Endothelial cell of umbilical vein (primary cell): ENCODE results near the gene KLHL25. TPM values are rescaled to one million over a fixed set of nuclear protein-coding genes. Genes with fewer than 3 reads are reported as not detected.

Source experiments
- BruUV-seq: library from RNA; stranded (reverse); fragments of 400-500 nt; replicated peaks from 2 replicates; lab custom pipeline; 2021; lab: Mats Ljungman, UMichigan
- CTCF ChIA-PET: fragments of 300-600, 350-600 bp; sonication (Branson Sonifier 250); formaldehyde crosslinking; loops from one replicate; lab custom pipeline; 2021; ENCODE audit warnings: antibody characterized with exemption, inconsistent platforms; lab: Charles Lee
- POLR2A ChIA-PET: fragments of 300-600, 350-600 bp; sonication (Branson Sonifier 250); formaldehyde crosslinking; loops from one replicate; lab custom pipeline; 2021; ENCODE audit warnings: antibody characterized with exemption, inconsistent platforms; lab: Charles Lee
- DNase-seq: peaks from one replicate; pipeline ENCODE4 v3.0.0-alpha.2; 2011; ENCODE audit warnings: low read depth, low spot score
- FAIRE-seq: peaks from 2 replicates; lab custom pipeline; 2011; peaks lifted over from hg19 to GRCh38; lab: Jason Lieb, UNC
- H2AFZ ChIP-seq: 2 replicates; pipeline ENCODE4 v1.6.0; 2012; ENCODE audit warnings: low read depth, low read length, control low read depth, inconsistent platforms
- H3K27ac ChIP-seq: 2 replicates; pipeline ENCODE4 v1.5.1; 2011; ENCODE audit warnings: low read depth, mild to moderate bottlenecking, control low read depth, low read length, moderate library complexity; ENCODE audit not compliant: insufficient read depth
- H3K27me3 ChIP-seq, 2 experiments: 2 replicates each; pipeline versions ENCODE4 v1.6.0 to v1.6.1; 2011; ENCODE audit warnings: low read length in 2 of 2, mixed read lengths in 1 of 2; ENCODE audit not compliant: control insufficient read depth in 2 of 2, insufficient read depth in 2 of 2
- H3K36me3 ChIP-seq, 2 experiments: 2 replicates in 1 of 2; 3 replicates in 1 of 2; pipeline ENCODE4 v1.5.1; 2011; ENCODE audit warnings: low read length in 2 of 2, mild to moderate bottlenecking in 1 of 2, moderate library complexity in 1 of 2; ENCODE audit not compliant: control insufficient read depth in 2 of 2, insufficient read depth in 2 of 2; ENCODE audit errors: extremely low read depth in 1 of 2
- H3K4me1 ChIP-seq: 3 replicates; pipeline ENCODE4 v1.5.1; 2011; ENCODE audit warnings: mild to moderate bottlenecking, low read length; ENCODE audit not compliant: control insufficient read depth, insufficient read depth; ENCODE audit errors: extremely low read depth
- H3K4me2 ChIP-seq: 2 replicates; pipeline ENCODE4 v1.6.1; 2011; ENCODE audit warnings: low read length, control low read depth, mixed read lengths; ENCODE audit not compliant: insufficient read depth
- H3K4me3 ChIP-seq, 3 experiments: fragments of 200-600 bp in 1 of 3; sonication (generic), shearing (Covaris generic) in 1 of 3; replicated peaks in 1 of 3; 2 replicates each; pipeline ENCODE4 v1.5.1; 2011 to 2016; ENCODE audit warnings: control low read depth in 3 of 3, low read length in 3 of 3, mild to moderate bottlenecking in 2 of 3, inconsistent platforms in 1 of 3, low read depth in 1 of 3, moderate library complexity in 1 of 3; ENCODE audit not compliant: insufficient read depth in 1 of 3
- H3K79me2 ChIP-seq: 2 replicates; pipeline ENCODE4 v1.6.0; 2012; ENCODE audit warnings: low read length, inconsistent platforms; ENCODE audit not compliant: control insufficient read depth, insufficient read depth
- H3K9ac ChIP-seq: replicated peaks from 2 replicates; pipeline ENCODE3; 2011; ENCODE audit warnings: low read length, control low read depth; ENCODE audit not compliant: insufficient read depth; ENCODE audit errors: extremely low read depth
- H3K9me1 ChIP-seq: replicated peaks from 3 replicates; pipeline ENCODE4 v1.6.0; 2011; ENCODE audit warnings: mild to moderate bottlenecking, low read length; ENCODE audit not compliant: control insufficient read depth, insufficient read depth; ENCODE audit errors: extremely low read depth
- H3K9me3 ChIP-seq: replicated peaks from 2 replicates; pipeline ENCODE4 v1.5.1; 2012; ENCODE audit warnings: low read length, inconsistent platforms; ENCODE audit not compliant: control insufficient read depth, insufficient read depth
- H4K20me1 ChIP-seq: replicated peaks from 2 replicates; pipeline ENCODE3; 2011; ENCODE audit warnings: mild to moderate bottlenecking, low read length; ENCODE audit not compliant: control insufficient read depth, insufficient read depth; ENCODE audit errors: extremely low read depth
- EZH2 ChIP-seq: IDR thresholded peaks from 2 replicates; pipeline ENCODE4 v1.6.1; 2012; ENCODE audit warnings: borderline replicate concordance, low read depth, mild to moderate bottlenecking, moderate library complexity, low read length, inconsistent platforms; ENCODE audit not compliant: severe bottlenecking
- FOS ChIP-seq: IDR thresholded peaks from 2 replicates; pipeline ENCODE4 v1.6.1; 2011; ENCODE audit warnings: mild to moderate bottlenecking, low read length, moderate library complexity, borderline replicate concordance; ENCODE audit not compliant: insufficient read depth
- GATA2 ChIP-seq: IDR thresholded peaks from 2 replicates; pipeline ENCODE4 v1.7.0; 2011; ENCODE audit warnings: low read depth, mild to moderate bottlenecking, moderate library complexity, mixed read lengths, low read length; ENCODE audit not compliant: insufficient read length, insufficient read depth
- JUN ChIP-seq: IDR thresholded peaks from 2 replicates; pipeline ENCODE4 v1.6.1; 2011; ENCODE audit warnings: borderline replicate concordance, low read depth; ENCODE audit not compliant: insufficient read length, insufficient read depth
- MYC ChIP-seq: IDR thresholded peaks from one replicate; pipeline ENCODE4 v1.6.1; 2011; ENCODE audit warnings: mild to moderate bottlenecking, low read depth, low read length
- POLR2A ChIP-seq: IDR thresholded peaks from 2 replicates; pipeline ENCODE4 v1.6.1; 2012; ENCODE audit warnings: low read depth, mild to moderate bottlenecking, control low read depth, low read length
- POLR2AphosphoS5 ChIP-seq: IDR thresholded peaks from 2 replicates; pipeline ENCODE4 v1.6.1; 2012; ENCODE audit warnings: low read depth, mild to moderate bottlenecking, control low read depth, low read length, moderate library complexity; ENCODE audit not compliant: insufficient read depth
- dilution Hi-C: fragments of 300-500 bp; cut with MboI; formaldehyde crosslinking; loops from one replicate; pipeline ENCODE4 v1.15.0; 2019; ENCODE audit warnings: low sequenced_read_pairs; ENCODE audit not compliant: extremely low pct_ligation_motif_present
- intact Hi-C: fragments of 100-400 bp; cut with micrococcal nuclease; formaldehyde crosslinking; loops from one replicate; pipeline ENCODE4 v1.10.0; 2022
- polyA plus RNA-seq, 4 experiments: library from polyadenylated mRNA; depleted of rRNA in 3 of 4; stranded (reverse) in 3 of 4; unstranded in 1 of 4; fragments of >200 nt; gene quantifications; 2 replicates each; pipeline versions ENCODE4 v1.2.1 to v1.2.3, GENCODE V29; 2011 to 2012; ENCODE audit warnings: missing spikeins in 1 of 4
- total RNA-seq: library from RNA; stranded (reverse); gene quantifications from 2 replicates; pipeline ENCODE4 v1.2.3, GENCODE V29; 2021
- TF ChIP-seq, protein P1 (sequence below), 2 donors: IDR thresholded peaks; 1 replicate in 1 of 2; 2 replicates in 1 of 2; pipeline ENCODE4 v1.5.1; 2011; ENCODE audit warnings: low read length in 2 of 2, mild to moderate bottlenecking in 2 of 2, moderate library complexity in 2 of 2, control low read depth in 1 of 2, inconsistent platforms in 1 of 2, low read depth in 1 of 2; ENCODE audit not compliant: insufficient read depth in 1 of 2; ENCODE audit errors: extremely low read depth in 1 of 2
- TF ChIP-seq, protein P2 (sequence below): IDR thresholded peaks from 2 replicates; pipeline ENCODE4 v1.6.1; 2011; ENCODE audit not compliant: insufficient read depth, insufficient read length

Gene KLHL25
- total and polyA plus RNA-seq, 2 donors (not counting 3 experiments of a cell fraction or from before 2014, with no cell fraction given), result 5.4 to 6.4 TPM

DNA sequence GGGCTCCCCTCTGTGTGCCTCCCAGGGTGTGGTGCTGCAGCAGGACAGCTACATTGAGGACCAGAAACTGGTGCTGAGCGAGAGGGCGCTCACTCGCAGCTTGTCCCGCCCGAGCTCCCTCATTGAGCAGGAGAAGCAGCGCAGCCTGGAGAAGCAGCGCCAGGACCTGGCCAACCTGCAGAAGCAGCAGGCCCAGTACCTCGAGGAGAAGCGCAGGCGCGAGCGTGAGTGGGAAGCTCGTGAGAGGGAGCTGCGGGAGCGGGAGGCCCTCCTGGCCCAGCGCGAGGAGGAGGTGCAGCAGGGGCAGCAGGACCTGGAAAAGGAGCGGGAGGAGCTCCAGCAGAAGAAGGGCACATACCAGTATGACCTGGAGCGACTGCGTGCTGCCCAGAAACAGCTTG is 53.7 kb downstream of the KLHL25 start:
- Histone ChIP-seq H4K20me1 (no peaks in the 10 kb centered on the region), H3K4me2 (no peak overlapping the region), H3K4me3 (no peak overlapping the region), H3K9me3 (no peaks in the 10 kb centered on the region), H3K9me1 (no peaks in the 10 kb centered on the region), H3K9ac (no peak overlapping the region), H3K4me1 (no peaks in the 10 kb centered on the region), H3K79me2 (no peaks in the 10 kb centered on the region), H3K36me3 (peaks cover 10 to 32% of the 10 kb centered on the region in 2 experiments), H3K27ac (no peak overlapping the region), H2AFZ (no peak overlapping the region), H3K27me3 (no peaks in the 10 kb centered on the region)
- DNase-seq (no peak), FAIRE-seq (no peak)
- POLR2A ChIA-PET, result no interaction called here
- BruUV-seq, result no TSS peak
- TF ChIP-seq MYC, result no peak
- TF ChIP-seq, protein P1, sequence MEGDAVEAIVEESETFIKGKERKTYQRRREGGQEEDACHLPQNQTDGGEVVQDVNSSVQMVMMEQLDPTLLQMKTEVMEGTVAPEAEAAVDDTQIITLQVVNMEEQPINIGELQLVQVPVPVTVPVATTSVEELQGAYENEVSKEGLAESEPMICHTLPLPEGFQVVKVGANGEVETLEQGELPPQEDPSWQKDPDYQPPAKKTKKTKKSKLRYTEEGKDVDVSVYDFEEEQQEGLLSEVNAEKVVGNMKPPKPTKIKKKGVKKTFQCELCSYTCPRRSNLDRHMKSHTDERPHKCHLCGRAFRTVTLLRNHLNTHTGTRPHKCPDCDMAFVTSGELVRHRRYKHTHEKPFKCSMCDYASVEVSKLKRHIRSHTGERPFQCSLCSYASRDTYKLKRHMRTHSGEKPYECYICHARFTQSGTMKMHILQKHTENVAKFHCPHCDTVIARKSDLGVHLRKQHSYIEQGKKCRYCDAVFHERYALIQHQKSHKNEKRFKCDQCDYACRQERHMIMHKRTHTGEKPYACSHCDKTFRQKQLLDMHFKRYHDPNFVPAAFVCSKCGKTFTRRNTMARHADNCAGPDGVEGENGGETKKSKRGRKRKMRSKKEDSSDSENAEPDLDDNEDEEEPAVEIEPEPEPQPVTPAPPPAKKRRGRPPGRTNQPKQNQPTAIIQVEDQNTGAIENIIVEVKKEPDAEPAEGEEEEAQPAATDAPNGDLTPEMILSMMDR (IDR thresholded peaks at IDR 0.05; ENCODE audit: extremely low read depth in 1 of 2, insufficient read depth in 1 of 2, low read depth in 1 of 2, low read length in 2 of 2), result no peak
- no peak for TF ChIP-seq GATA2
- TF ChIP-seq POLR2A, result no peak
- TF ChIP-seq JUN, result no peak
- no peak for TF ChIP-seq POLR2AphosphoS5
- no peak for TF ChIP-seq EZH2
- no peak for TF ChIP-seq FOS
- TF ChIP-seq, protein P2, sequence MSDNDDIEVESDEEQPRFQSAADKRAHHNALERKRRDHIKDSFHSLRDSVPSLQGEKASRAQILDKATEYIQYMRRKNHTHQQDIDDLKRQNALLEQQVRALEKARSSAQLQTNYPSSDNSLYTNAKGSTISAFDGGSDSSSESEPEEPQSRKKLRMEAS, result no peak
- CTCF ChIA-PET, result interaction anchor here (3.4 kb wide), 1 partner anchor 11 kb away, joined by 13 read pairs; no protein-coding TSS in a partner anchor
- dilution Hi-C loops (no loop called here), intact Hi-C loops (no loop called here)
